HCT116 (cell line): ENCODE data around the gene SERPINE3. TPM values are rescaled to one million over a fixed set of nuclear protein-coding genes. Genes with fewer than 3 reads are reported as not detected.

Experiments used
- ATAC-seq: fragments of 200-7000 bp; cut with Tn5 transposase; 2 replicates; pipeline ENCODE4 v1.9.1; 2020; ENCODE audit warnings: mild to moderate bottlenecking, moderate library complexity
- BruUV-seq: library from RNA; stranded (reverse); fragments of 400-500 nt; replicated peaks from 2 replicates; lab custom pipeline; 2021; lab: Mats Ljungman, UMichigan
- CTCF ChIA-PET: fragments of 300-600 bp; sonication (Branson Sonifier 250); formaldehyde crosslinking; loops from one replicate; lab custom pipeline; 2021; ENCODE audit warnings: antibody characterized with exemption; lab: Charles Lee
- POLR2A ChIA-PET: fragments of 300-600, 350-600 bp; sonication (Branson Sonifier 250); formaldehyde crosslinking; loops from one replicate; lab custom pipeline; 2021; ENCODE audit warnings: antibody characterized with exemption; lab: Charles Lee
- RAD21 ChIA-PET, 2 experiments: fragments of 300-600 bp; sonication (Branson Sonifier 250); formaldehyde crosslinking; loops; one replicate each; lab custom pipeline; 2023; ENCODE audit warnings: low total read pairs in 2 of 2; ENCODE audit not compliant: uncharacterized antibody in 2 of 2, unreplicated experiment in 2 of 2, low non-redundant PET in 1 of 2; lab: Charles Lee
- DNase-seq: peaks from one replicate; pipeline ENCODE4 v3.0.0-alpha.2; 2010; ENCODE audit warnings: low read depth, low spot score
- H2AFZ ChIP-seq: fragments of 200-600 bp; shearing (Covaris generic), sonication (generic); 2 replicates; pipeline ENCODE4 v1.6.1; 2017; ENCODE audit warnings: low read depth, mixed run types, mixed read lengths, antibody characterized with exemption, low read length; ENCODE audit not compliant: poor library complexity, severe bottlenecking
- H3K27ac ChIP-seq: 2 replicates; pipeline ENCODE4 v1.5.1; 2012; ENCODE audit warnings: low read depth, low read length
- H3K27me3 ChIP-seq: fragments of 200-600 bp; sonication (generic); 2 replicates; pipeline ENCODE4 v1.6.1; 2016; ENCODE audit warnings: mixed run types, low read length, mixed read lengths; ENCODE audit not compliant: insufficient read depth
- H3K36me3 ChIP-seq, 2 experiments: fragments of 200-500 bp in 1 of 2; fragments of 200-600 bp in 1 of 2; sonication (Bioruptor generic) in 1 of 2; sonication (generic) in 1 of 2; 2 replicates each; pipeline versions ENCODE4 v1.5.1 to v1.6.1; 2014 to 2016; ENCODE audit warnings: low read length in 2 of 2, inconsistent platforms in 1 of 2, mixed read lengths in 1 of 2, mixed run types in 1 of 2; ENCODE audit not compliant: insufficient read depth in 2 of 2, control insufficient read depth in 1 of 2
- H3K4me1 ChIP-seq, 2 experiments: fragments of 200-600 bp in 1 of 2; sonication (generic) in 1 of 2; 2 replicates each; pipeline versions ENCODE4 v1.5.1 to v1.6.1; 2012 to 2017; ENCODE audit warnings: low read length in 2 of 2, inconsistent platforms in 1 of 2, mild to moderate bottlenecking in 1 of 2, mixed read lengths in 1 of 2, mixed run types in 1 of 2, moderate library complexity in 1 of 2; ENCODE audit not compliant: insufficient read depth in 2 of 2, control insufficient read depth in 1 of 2
- H3K4me2 ChIP-seq: fragments of 200-600 bp; sonication (generic); 2 replicates; pipeline ENCODE4 v1.6.1; 2017; ENCODE audit warnings: mixed run types, low read length, mixed read lengths
- H3K4me3 ChIP-seq, 2 experiments: fragments of 200-600 bp in 1 of 2; sonication (generic) in 1 of 2; replicated peaks in 1 of 2; 2 replicates each; pipeline ENCODE4 v1.5.1; 2011 to 2016; ENCODE audit warnings: low read length in 2 of 2, control low read depth in 1 of 2, low read depth in 1 of 2, mild to moderate bottlenecking in 1 of 2, mixed read lengths in 1 of 2, mixed run types in 1 of 2
- H3K79me2 ChIP-seq: fragments of 200-600 bp; sonication (generic); 2 replicates; pipeline ENCODE4 v1.6.1; 2017; ENCODE audit warnings: mild to moderate bottlenecking, mixed run types, low read length, moderate library complexity, mixed read lengths; ENCODE audit not compliant: insufficient read depth
- H3K9ac ChIP-seq: fragments of 200-600 bp; sonication (generic); 2 replicates; pipeline ENCODE4 v1.6.1; 2016; ENCODE audit warnings: low read length, mixed read lengths
- H3K9me2 ChIP-seq: fragments of 200-600 bp; sonication (generic), shearing (Covaris generic); 2 replicates; pipeline ENCODE4 v1.6.1; 2017; ENCODE audit warnings: mixed run types, mild to moderate bottlenecking, moderate library complexity; ENCODE audit not compliant: insufficient read depth
- H3K9me3 ChIP-seq, 2 experiments: fragments of 200-500 bp in 1 of 2; fragments of 200-600 bp in 1 of 2; sonication (Bioruptor generic) in 1 of 2; sonication (generic) in 1 of 2; 2 replicates each; pipeline ENCODE4 v1.6.1; 2014 to 2017; ENCODE audit warnings: low read length in 2 of 2, mixed read lengths in 2 of 2, inconsistent platforms in 1 of 2, low read depth in 1 of 2, mild to moderate bottlenecking in 1 of 2, mixed run types in 1 of 2, moderate library complexity in 1 of 2; ENCODE audit not compliant: control insufficient read depth in 1 of 2, insufficient read depth in 1 of 2
- H4K20me1 ChIP-seq: fragments of 200-600 bp; sonication (generic), shearing (Covaris generic); 2 replicates; pipeline ENCODE4 v1.6.1; 2017; ENCODE audit warnings: mixed run types, mild to moderate bottlenecking, moderate library complexity; ENCODE audit not compliant: insufficient read depth
- EGR1 ChIP-seq: IDR thresholded peaks from 2 replicates; pipeline ENCODE4 v1.6.1; 2012; ENCODE audit warnings: low read depth
- EZH2phosphoT487 ChIP-seq: fragments of 200-600 bp; IDR thresholded peaks from 2 replicates; pipeline ENCODE4 v1.6.1; 2018; ENCODE audit warnings: antibody characterized with exemption, borderline replicate concordance
- MAX ChIP-seq: IDR thresholded peaks from 2 replicates; pipeline ENCODE4 v1.6.1; 2012
- POLR2A ChIP-seq: IDR thresholded peaks from 2 replicates; pipeline ENCODE4 v1.7.0; 2011; ENCODE audit warnings: borderline replicate concordance; ENCODE audit not compliant: insufficient read depth, insufficient read length; ENCODE audit errors: extremely low read depth
- POLR2AphosphoS5 ChIP-seq: IDR thresholded peaks from 2 replicates; pipeline ENCODE4 v1.6.1; 2011; ENCODE audit warnings: mild to moderate bottlenecking, low read depth, low read length, moderate library complexity
- RAD21 ChIP-seq: IDR thresholded peaks from 2 replicates; pipeline ENCODE4 v1.6.1; 2012; ENCODE audit warnings: low read depth, mild to moderate bottlenecking
- REST ChIP-seq: IDR thresholded peaks from 2 replicates; pipeline ENCODE4 v1.6.1; 2012; ENCODE audit warnings: low read depth
- SP1 ChIP-seq: IDR thresholded peaks from 2 replicates; pipeline ENCODE4 v1.6.1; 2012; ENCODE audit warnings: low read depth
- TCF7L2 ChIP-seq: IDR thresholded peaks from 2 replicates; pipeline ENCODE4 v1.7.0; 2011; ENCODE audit warnings: borderline replicate concordance, inconsistent platforms; ENCODE audit not compliant: insufficient read depth, insufficient read length; ENCODE audit errors: extremely low read depth
- YY1 ChIP-seq: IDR thresholded peaks from 2 replicates; pipeline ENCODE4 v1.6.1; 2011; ENCODE audit warnings: low read length, low read depth, moderate library complexity, mild to moderate bottlenecking; ENCODE audit not compliant: insufficient replicate concordance; ENCODE audit errors: extremely low read depth
- ZBTB33 ChIP-seq: IDR thresholded peaks from 2 replicates; pipeline ENCODE4 v1.6.1; 2011; ENCODE audit warnings: mild to moderate bottlenecking, low read length, moderate library complexity; ENCODE audit not compliant: insufficient replicate concordance; ENCODE audit errors: extremely low read depth
- ZFX ChIP-seq: fragments of 450-650 bp; IDR thresholded peaks from 2 replicates; pipeline ENCODE4 v1.6.1; 2017
- ZNF274 ChIP-seq: fragments of 200-500 bp; sonication (Bioruptor generic); IDR thresholded peaks from 2 replicates; pipeline ENCODE4 v1.6.1; 2014; ENCODE audit warnings: mild to moderate bottlenecking, low read depth, low read length, inconsistent platforms
- intact Hi-C: fragments of 100-400 bp; cut with micrococcal nuclease; formaldehyde crosslinking; loops from 2 replicates; pipeline ENCODE4 v1.10.0; 2022
- total RNA-seq: library from RNA; stranded (reverse); gene quantifications from one replicate; pipeline ENCODE4 v1.2.1, GENCODE V29; 2021; ENCODE audit not compliant: unreplicated experiment

SERPINE3 gene
- total RNA-seq, 1 experiment from 2014 or later = not detected

GRCh38 chr13:51308781-51309180 is 30.7 kb upstream of the SERPINE3 start:
- H3K9me3 ChIP-seq = no peaks in the 10 kb centered on the region
- no peaks in the 10 kb centered on the region for H3K27me3 ChIP-seq
- intact Hi-C loops = no loop called here
- POLR2A ChIA-PET = no interaction called here
- H3K9ac ChIP-seq = no peak overlapping the region
- no peak for DNase-seq
- TF ChIP-seq ZFX (no peak), RAD21 (no peak), SP1 (no peak), ZNF274 (no peak), YY1 (no peak), POLR2A (no peak), ZBTB33 (no peak), TCF7L2 (no peak)
- no peaks in the 10 kb centered on the region for H4K20me1 ChIP-seq
- no peaks in the 10 kb centered on the region for H3K4me1 ChIP-seq
- no peak overlapping the region for H3K4me3 ChIP-seq
- BruUV-seq = no TSS peak
- H3K4me2 ChIP-seq = no peak overlapping the region
- no peaks in the 10 kb centered on the region for H3K36me3 ChIP-seq
- CTCF ChIA-PET = no interaction called here
- ATAC-seq = no peak
- no peak overlapping the region for H3K27ac ChIP-seq
- H3K79me2 ChIP-seq = no peaks in the 10 kb centered on the region
- no peak overlapping the region for H2AFZ ChIP-seq
- RAD21 ChIA-PET = no interaction called here
- no peaks in the 10 kb centered on the region for H3K9me2 ChIP-seq

- Histone ChIP-seq H3K36me3 (no peaks in the 10 kb centered on the region), H3K9me2 (no peaks in the 10 kb centered on the region), H3K4me2 (no peak overlapping the region), H3K4me3 (no peak overlapping the region), H2AFZ (no peak overlapping the region), H3K27ac (no peak overlapping the region), H3K9me3 (no peaks in the 10 kb centered on the region), H3K4me1 (no peaks in the 10 kb centered on the region), H3K9ac (no peak overlapping the region), H4K20me1 (no peaks in the 10 kb centered on the region), H3K79me2 (no peaks in the 10 kb centered on the region), H3K27me3 (no peaks in the 10 kb centered on the region)
- ChIA-PET CTCF (interaction anchor here (1.4 kb wide), 2 partner anchors 25 kb away, joined by 3 to 4 read pairs; no protein-coding TSS in a partner anchor), POLR2A (no interaction called here), RAD21 (no interaction called here)
- DNase-seq (no peak), ATAC-seq (no peak)
- TF ChIP-seq REST = no peak
- no peak for TF ChIP-seq MAX
- TF ChIP-seq POLR2AphosphoS5 = no peak
- no peak for TF ChIP-seq ZFX
- TF ChIP-seq EZH2phosphoT487 = no peak
- no peak for TF ChIP-seq YY1
- TF ChIP-seq EGR1 = no peak
- no TSS peak for BruUV-seq
- intact Hi-C loops = no loop called here
These were observed 28.3 kb upstream of the SERPINE3 start for GRCh38 chr13:51311231-51311630.
